Uterus (tissue), 2 donors: ENCODE results near the gene KCNIP3.

Source experiments
- POLR2A ChIP-seq, 2 donors: fragments of 450-650 bp; IDR thresholded peaks; one replicate each; pipeline ENCODE4 v1.6.1; 2016; ENCODE audit warnings: antibody characterized with exemption in 2 of 2, mild to moderate bottlenecking in 1 of 2, moderate library complexity in 1 of 2
- TF ChIP-seq, protein P1 (sequence below), 4 experiments: fragments of 200-600 bp in 2 of 4; fragments of 450-650 bp in 2 of 4; sonication (generic) in 2 of 4; IDR thresholded peaks; one replicate each; pipeline ENCODE4 v1.5.1; 2016 to 2019; ENCODE audit warnings: antibody characterized with exemption in 4 of 4, mild to moderate bottlenecking in 2 of 4, moderate library complexity in 1 of 4

- TF ChIP-seq POLR2A (IDR thresholded peaks at IDR 0.05) = no peak
- TF ChIP-seq, protein P1, sequence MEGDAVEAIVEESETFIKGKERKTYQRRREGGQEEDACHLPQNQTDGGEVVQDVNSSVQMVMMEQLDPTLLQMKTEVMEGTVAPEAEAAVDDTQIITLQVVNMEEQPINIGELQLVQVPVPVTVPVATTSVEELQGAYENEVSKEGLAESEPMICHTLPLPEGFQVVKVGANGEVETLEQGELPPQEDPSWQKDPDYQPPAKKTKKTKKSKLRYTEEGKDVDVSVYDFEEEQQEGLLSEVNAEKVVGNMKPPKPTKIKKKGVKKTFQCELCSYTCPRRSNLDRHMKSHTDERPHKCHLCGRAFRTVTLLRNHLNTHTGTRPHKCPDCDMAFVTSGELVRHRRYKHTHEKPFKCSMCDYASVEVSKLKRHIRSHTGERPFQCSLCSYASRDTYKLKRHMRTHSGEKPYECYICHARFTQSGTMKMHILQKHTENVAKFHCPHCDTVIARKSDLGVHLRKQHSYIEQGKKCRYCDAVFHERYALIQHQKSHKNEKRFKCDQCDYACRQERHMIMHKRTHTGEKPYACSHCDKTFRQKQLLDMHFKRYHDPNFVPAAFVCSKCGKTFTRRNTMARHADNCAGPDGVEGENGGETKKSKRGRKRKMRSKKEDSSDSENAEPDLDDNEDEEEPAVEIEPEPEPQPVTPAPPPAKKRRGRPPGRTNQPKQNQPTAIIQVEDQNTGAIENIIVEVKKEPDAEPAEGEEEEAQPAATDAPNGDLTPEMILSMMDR (IDR thresholded peaks at IDR 0.05) = no peak
Observed at GRCh38 chr2:95278051-95278471, 19.1 kb upstream of the KCNIP3 start.
